Stimulated activated naive CD4-positive, alpha-beta T cell treated with Interleukin-2 at 50 U/mL for 16 hours (primary cell): ENCODE measurements around the gene FAXDC2.

Source experiments
- DNase-seq: peaks from one replicate; lab custom pipeline; 2025; lab: John Stamatoyannopoulos, UW

The FAXDC2 gene, protein sequence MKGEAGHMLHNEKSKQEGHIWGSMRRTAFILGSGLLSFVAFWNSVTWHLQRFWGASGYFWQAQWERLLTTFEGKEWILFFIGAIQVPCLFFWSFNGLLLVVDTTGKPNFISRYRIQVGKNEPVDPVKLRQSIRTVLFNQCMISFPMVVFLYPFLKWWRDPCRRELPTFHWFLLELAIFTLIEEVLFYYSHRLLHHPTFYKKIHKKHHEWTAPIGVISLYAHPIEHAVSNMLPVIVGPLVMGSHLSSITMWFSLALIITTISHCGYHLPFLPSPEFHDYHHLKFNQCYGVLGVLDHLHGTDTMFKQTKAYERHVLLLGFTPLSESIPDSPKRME

DNA sequence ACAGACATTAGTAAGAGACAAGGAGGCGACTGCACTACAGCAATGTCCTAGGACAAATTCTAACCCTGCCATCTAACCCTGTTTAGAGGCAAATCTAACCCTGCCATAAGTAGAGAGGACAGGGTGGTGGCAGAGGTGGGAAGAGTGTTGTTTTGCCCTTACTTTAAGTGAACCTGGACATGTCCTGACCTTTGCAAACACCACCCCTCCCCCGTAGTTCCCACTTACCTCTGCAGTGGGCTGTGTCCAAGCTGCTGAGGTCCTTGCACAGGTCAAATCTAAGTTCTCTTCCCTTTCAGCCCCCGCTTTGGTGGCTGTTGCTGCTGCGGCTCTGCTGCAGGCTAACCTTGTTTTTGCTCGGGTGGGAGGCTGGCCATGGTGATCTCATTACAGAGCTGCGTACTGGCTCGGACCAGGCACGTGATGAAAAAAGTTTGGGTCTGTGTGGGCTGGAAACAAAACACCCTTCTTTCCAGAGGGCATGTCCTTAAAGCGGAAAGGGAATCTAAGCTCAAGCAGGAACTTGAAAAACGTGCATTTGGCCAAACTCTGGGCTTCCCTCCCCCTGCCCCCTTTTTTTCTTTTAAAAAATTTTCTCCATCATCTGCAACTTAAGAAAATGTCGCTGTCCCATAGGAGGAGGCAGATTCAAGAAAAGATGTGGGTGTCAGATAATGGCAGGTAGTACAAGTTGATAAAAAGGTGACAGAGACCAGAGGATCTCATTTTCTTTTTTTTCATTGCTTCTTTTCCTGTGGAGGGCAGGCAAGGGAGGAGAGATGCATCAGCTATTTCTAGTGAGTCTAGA, at the start of gene FAXDC2:
Gene FAXDC2 (minus strand): TSS at position 349 of the 808 bp plus-strand sequence. CDS start 12,425 bp downstream, outside the sequence.
- DNase-seq = no peak

DNA sequence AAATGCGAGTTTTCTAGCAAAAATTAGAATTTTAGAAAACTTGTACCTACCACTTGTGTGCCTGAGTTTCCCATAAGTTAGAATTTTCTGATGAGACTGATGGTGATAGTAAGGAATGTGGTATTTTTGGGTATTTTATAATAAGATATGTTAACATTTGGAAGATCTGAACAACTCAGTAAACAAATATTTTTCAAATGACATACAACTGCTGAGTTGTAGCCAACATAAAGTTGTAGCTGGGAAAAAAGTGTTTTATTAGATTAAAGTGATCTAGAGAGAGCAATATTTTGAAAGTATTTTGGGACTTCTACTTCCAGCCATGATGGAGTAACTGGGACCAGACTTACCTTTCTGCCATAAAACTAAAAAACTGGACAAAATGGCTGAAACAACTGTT, 49.7 kb upstream of the FAXDC2 start:
- DNase-seq = no peak

DNA sequence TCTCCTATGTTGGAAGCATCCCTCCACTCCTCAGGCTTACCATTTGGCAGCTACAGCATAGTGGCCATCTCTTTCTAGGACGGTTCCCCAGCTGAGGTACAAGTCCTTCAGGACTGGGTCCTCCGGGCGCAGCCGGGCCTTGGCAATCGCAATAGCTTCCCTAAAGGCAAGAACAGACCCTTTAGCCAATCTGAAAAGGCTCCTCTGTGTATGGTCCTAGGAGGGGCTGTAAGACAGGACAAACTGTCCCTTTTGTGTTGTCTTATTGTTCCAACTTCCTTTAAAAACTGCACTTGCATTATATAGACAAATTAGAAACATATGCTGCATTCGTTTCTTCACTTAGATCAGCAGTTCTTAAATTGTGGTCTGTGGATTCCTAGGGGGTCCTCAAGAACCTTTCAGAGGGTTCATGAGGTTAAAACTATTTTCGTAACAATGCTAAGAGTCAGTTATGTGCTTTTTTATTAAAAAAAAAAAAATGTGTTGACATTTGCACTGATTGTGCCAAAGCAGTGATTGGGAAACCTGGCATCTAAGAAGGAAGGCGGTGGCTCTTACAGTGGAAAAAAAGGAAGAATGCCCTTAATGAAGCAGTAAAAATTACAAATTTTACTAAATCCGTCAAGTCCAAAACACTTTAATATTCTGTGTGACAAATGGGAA, 48.9 kb upstream of the FAXDC2 start:
- no peak for DNase-seq

DNA sequence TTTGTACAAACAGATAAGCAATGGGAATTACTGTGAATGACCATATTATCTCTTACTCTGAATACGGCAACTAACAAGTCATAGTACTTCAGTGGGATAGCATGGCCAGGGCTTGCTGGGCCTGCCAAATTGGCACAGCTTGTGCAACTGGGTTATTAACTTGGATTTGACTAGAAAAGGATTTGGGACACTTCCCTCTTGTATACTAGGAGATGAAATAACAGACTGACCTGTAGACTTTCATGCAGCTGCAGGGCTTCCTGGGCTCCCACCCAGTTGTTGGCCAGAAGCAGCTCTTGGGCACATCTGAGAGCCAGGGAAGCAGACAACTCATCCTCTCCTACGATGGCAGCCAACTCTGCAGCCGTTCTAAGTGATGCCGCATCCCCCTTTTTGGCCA, 47.8 kb upstream of the FAXDC2 start:
- DNase-seq = no peak

DNA sequence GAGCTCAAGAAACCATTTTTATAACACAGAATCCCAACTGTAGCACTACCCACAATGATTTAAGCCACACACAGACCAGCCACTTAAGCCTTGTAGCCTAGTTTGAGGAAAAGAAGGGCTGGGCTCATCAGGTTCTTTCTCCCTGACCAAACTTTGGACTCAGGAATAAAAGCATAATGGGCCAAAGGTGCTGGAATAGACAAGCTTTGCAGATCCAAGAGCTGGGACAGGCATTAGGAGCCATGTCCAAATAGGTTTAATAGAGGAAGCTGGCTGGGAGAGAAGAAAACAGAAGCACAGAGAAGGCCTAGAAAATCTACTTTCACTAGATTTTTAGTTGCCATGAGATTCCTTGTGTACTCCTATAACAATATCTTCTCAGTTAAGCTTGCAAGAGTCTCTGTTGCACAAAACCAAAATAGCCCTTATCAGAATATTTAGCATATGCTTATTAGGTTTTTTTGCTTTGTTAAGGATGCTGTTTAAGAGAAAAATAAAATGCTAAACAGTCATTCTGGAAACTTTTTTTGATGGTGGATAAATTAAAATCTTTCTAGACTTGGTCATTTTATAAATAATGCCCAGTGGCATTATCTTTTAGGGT, 46.3 kb upstream of the FAXDC2 start:
- no peak for DNase-seq

DNA sequence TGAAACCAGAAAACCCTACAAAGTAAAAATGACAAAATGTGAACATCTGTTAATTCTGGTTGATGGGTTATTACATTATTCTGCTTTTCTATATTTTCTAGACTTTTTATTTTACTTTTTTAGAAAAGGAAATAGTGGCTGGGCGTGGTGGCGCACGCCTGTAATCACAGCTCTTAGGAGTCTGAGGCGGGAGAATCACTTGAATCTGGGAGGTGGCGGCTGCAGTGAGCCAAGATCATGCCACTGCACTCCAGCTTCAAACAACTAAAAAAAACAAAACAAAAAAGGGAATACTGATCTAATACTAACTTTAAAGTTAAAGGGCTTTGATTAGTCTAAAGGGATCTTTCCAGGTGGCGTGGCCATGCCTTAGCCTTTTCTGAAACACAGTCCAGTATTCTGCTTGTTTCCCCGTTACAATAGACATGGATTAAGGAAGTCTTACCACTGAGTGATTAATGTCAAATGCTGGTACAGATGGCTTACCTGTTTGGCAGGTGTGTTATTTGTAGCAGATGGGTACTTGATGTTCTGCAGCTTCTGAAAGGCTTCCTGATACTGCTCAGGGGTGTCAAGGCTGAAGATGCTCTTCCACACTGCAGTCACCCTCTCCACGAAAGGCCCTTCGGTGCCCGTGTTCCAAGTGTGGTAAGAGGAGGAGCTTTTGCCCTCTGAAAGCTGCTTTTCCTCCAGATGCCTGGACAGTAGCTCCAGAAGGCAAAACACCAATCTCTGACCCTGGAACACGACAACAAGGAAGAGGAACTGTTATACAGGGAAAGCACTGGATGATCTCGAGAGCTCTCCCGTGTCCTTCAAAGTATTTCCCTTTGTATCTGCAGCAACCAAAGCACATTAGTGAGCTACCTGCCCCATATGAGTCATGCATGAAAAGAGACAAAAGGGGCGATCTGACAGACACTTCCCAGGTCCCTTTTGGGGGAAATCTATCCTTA, 45.5 kb upstream of the FAXDC2 start:
- no peak for DNase-seq

DNA sequence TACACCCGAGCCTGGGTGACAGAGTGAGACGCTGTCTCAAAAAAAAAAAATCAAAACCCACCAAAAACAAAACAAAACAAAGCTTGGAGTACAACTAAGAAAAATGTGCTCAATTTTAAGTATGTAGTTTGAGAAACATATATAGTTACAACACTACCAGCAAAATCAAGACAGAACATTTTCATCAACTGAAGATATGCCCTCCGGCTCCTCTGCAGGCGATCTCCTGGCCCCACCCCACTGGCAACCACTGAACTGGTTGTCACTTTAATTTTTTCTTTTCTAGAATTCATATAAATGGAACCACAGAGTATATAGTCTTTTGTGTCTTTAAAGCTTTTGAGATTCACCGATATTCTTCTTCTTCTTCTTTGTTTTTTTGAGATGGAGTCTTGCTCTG, 43.0 kb upstream of the FAXDC2 start:
- DNase-seq = no peak

DNA sequence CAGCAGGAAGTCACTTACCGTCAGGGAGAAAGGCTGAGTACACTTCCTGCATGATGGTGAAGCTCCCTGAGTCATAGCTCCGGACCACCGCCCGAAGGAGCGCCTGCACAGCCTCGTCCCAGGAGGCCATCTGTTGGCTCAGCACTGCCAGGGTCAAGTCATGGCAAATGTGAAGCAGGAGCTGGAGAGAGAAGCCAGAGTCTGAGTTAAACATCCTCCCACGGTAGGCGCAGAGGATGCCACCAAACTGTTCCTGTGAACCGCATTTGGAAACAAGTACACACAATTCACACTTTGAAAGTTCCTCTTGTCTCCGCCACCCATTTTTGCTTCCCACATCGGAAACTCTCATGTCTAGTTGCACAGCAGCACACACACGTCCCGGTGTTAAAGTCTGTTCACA, 42.0 kb upstream of the FAXDC2 start:
- DNase-seq = no peak

DNA sequence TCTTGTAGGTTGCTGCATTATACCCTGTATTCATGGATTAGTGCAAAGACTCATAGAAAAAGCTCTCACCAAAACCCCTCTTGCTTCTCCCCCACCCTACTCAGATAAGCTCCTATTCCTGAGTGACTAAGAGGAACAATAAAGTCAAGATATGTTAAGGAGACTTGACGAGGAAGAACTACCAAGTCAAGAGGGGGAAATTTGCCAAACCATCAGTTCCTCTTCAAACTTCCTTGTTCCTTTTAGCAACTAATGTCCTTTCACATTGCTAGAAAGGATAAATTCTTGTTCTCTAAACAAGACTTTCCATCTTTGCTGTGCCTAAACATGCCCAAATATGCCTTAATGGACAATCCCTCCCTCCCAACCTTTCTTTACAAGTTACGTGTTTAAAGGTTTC, 35.0 kb upstream of the FAXDC2 start:
- DNase-seq = no peak

DNA sequence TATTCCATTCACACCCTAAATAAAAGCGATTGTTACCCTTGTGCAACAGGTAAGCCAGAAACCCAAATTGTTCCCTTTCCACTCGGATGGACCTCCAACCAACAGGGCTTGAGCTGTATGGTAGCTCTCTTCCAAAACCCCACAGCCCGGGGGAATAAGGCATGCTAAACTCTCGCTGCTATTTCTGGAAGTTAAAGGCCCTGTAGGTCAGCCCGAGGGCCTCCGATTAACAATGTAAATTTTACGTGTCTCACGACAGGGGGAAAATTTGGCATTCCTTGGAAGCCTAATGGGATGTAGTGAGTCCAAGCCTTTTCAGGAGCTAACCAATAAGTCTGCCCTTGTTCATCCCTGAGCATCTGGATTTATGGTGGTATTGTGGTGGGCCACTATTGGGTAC, 34.0 kb upstream of the FAXDC2 start:
- DNase-seq = no peak

DNA sequence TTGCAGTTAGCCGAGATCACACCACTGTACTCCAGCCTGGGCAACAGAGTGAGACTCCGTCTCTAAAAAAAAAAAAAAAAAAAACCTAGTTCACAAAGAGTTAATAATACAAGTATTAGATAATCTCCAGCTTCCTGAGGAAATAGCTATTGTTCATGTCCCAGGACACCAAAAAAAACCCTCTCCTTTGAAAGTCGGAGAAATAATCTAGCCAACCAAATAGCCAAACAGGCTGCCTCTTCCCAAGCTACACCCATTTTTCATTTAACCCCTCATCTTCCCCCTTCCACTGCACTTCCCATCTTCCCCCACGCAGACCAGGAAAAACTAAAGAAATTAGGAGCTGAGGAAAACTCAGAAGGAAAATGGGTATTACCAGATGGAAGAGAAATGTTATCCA, 31.6 kb upstream of the FAXDC2 start:
- no peak for DNase-seq

DNA sequence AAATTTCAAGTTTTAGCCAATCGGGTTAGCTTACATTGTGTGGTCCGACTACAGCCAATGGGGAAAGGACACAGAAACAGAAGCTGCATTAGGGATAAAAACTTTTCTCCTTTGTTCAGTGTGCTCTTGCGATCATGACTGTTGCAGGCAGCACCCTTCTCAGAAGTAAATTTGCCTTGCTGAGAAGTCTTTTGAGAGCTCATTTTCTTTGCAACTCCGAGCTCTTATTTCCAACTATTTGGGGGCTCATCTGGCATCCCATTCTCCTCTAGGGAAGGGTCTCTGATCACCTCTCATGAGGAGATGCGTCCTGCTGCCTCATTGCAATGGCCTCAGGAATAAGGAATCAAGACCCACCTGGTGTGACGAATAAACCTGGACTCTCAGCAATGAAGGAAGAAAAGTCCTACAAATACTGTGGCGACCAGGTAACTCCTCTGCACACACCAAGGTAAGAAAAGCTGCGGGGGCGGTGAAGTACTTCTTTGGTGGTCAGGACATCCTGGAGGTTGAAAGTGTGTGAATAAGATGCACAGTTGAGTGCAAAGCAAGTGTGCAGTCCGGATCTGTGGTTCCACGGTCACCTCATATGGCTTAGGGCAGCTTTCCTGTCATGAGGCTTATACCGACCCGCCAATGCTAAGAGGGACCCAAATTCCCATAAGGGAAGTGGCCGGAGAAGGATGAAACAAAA, 28.4 kb upstream of the FAXDC2 start:
- DNase-seq = no peak

DNA sequence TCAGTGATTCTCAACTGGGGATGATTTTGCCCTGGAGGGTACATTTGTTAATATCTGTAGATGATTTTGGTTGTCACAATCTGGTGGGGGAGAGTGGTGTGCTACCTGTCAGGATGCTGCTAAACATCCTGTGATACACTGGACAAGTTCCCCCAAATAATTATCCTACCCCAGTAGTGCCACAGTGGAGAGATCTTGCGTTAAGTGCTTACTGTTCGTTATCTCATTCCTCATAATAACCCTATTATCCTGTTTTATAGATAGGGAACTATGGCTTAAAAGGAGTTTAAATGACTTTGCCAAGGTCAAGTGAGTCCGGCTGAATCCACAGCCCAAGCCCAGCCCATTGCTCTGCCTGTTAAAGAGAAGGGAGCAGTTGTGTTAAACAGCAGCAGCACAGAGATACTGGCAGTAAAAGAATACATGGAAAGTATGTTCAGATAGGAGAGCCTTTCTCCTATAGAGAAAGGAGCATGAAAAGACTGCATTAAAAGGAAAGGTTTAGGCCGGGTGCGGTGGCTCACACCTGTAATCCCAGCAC, 23.5 kb upstream of the FAXDC2 start:
- DNase-seq = no peak

DNA sequence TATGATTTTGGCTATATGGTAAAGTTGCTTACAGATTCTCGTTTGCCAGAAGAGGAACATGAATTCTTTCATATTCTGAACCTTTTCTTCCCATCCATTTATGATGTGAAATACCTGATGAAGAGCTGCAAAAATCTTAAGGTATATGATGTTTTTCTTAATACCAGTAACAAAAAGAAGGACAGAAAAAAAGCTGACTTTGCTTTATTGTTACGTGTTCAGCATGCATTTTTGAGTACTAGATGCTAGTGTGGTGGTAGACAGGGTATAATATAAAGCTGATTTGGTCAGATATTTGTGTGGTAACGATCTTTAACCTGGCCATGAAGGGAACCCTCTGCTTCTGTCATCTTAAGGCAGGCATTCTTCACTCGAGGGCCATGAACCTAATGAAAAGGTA, 21.3 kb upstream of the FAXDC2 start:
- no peak for DNase-seq

DNA sequence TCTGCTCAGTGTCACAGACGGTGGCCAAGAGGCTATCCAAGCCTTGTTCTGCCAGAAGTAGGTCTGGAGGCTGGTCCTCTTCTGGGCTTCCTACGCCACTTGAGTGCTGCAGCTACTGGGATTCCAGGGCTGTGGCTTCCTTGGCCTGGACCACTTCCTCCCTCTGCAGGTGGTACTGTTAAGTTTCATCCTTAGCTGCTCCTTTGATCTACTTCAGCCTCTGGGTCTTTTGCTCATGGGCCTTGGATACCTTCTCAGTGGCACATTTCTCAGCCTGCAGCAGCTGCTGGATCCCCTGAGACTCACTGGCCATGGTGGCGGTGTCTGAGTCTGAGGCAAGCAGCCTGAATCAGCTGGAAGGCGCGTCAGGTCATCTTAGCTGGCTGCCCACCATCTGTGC, 18.3 kb upstream of the FAXDC2 start:
- DNase-seq = no peak

DNA sequence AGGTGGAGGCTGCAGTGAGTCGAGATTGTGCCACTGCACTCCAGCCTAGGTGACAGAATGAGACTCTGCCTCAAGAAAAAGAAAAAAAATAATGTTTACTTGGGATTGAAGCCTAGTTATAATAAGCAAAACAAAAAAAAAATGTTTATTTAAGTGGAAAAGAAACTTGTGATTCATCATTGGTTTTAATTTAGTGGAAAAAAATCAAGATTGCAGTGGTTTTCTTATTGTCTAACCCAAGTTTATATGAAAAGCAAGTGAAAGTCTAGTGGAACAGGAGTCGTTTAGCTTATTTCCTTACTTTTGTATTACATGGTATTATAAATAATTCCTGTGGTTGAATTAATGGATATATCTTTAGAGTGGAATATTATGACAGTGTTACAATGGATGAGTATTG, 16.4 kb upstream of the FAXDC2 start:
- DNase-seq = no peak

DNA sequence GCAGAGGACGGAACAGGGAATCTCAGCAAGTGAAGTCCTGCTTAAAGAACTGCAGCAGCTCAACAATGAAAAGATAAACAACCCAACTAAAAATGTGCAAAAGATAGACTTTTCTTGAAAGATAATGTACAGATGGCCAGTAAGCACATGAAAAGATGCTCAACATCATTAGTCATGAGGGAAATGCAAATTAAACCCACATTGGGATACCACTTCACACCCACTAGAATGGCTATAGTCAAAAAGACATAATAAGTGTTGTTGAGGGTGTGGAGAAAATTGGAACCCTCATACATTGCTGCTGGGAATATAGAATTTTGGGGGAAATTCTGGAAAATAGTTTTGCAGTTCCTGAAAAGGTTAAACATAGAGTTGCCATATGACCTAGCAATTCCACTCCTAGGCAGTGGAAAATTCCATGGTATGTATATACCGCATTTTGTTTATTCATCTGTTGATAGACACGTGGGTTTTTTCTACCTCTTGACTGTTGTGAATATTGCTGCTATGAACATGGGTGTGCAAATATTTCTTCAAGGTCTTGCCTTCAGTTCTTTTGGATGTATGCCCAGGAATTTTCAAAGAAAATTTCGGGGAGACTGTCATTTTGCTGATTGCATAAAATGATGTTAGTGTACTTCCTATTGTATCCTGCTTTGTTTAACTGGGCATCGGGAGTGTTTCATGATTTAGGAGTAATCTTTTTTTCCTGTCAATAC, 15.2 kb upstream of the FAXDC2 start:
- no peak for DNase-seq

DNA sequence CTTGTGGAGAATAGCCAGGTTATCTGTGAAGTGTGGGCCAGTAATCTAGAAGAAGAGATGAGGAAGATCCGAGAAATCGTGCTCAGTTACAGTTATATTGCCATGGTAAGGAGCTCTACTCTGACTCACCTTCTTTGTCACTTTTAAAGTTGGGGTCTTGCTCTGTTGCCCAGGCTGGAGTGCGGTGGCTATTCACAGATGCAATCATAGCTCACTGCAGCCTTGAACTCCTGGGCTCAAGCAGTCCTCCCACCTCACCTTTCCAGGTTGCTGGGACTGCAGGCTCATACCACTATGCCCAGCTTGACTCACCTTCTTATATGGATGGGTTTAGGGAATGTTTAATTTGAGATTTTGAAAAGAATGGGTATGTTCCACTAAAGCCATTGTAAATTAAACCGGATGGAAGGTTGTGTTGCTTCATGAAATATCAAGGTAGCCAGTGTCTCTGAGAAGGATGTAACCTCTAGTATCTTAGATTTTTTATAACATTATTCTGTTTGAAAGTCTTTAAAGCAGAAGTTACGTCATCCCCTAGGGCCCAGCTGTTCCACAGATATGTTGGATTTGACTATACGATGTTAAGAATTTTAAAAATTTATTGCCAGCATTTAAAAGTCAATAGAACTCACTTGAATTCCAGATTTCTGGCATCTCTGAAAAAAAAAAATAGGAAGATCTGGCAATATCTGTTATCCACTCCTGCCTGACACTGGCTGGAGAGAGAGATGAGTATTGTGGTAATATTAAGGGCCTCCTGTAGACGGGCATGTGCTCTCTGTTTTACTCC, 13.1 kb upstream of the FAXDC2 start:
- no peak for DNase-seq

DNA sequence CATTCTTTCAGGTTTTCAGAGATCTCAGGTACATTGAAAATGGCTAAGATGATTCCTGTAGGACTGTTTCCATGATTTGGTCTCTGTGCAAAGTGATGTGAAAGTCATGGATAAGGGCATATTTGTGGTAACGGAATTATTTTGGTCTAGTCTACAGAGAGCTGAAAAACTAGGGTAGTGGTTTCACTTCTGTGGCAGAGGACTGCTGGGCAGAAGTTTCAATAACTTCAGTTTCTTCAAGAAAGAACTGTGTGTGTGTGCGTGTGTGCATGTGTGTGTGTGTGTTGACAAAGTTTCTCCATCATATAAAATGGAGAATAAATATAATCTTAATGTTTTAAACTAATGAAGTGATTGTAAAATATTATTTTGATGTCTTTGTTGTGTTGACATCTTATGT, 12.4 kb upstream of the FAXDC2 start:
- no peak for DNase-seq
